Progenitor cell of endocrine pancreas (in vitro differentiated cells): ENCODE data around the gene MAP3K4. TPM values are rescaled to one million over a fixed set of nuclear protein-coding genes. Genes with fewer than 3 reads are reported as not detected.

Experiments used
- DNase-seq: peaks from one replicate; pipeline ENCODE4 v3.0.0; 2021; ENCODE audit warnings: low spot score; ENCODE audit not compliant: unreplicated experiment
- H3K27ac Mint-ChIP-seq: 2 replicates; pipeline ENCODE4 v1.8.0; 2021; ENCODE audit warnings: mild to moderate bottlenecking, moderate library complexity, mixed read lengths
- H3K27me3 Mint-ChIP-seq: 2 replicates; pipeline ENCODE4 v1.8.0; 2021; ENCODE audit warnings: mixed read lengths
- H3K36me3 Mint-ChIP-seq: 2 replicates; pipeline ENCODE4 v1.8.0; 2022; ENCODE audit warnings: mixed read lengths; ENCODE audit not compliant: insufficient read depth
- H3K4me1 Mint-ChIP-seq: 2 replicates; pipeline ENCODE4 v1.8.0; 2021; ENCODE audit warnings: low read depth, mixed read lengths
- H3K4me3 Mint-ChIP-seq: 2 replicates; pipeline ENCODE4 v1.8.0; 2021; ENCODE audit warnings: low read depth, mild to moderate bottlenecking, moderate library complexity, mixed read lengths
- H3K9me3 Mint-ChIP-seq: 2 replicates; pipeline ENCODE4 v1.8.0; 2021; ENCODE audit warnings: low read depth, mixed read lengths
- CTCF ChIP-seq: fragments of 200-600 bp; sonication (generic); IDR thresholded peaks from one replicate; pipeline ENCODE4 v1.5.0; 2021; ENCODE audit warnings: antibody characterized with exemption, mild to moderate bottlenecking; ENCODE audit not compliant: unreplicated experiment
- total RNA-seq: library from RNA; stranded (reverse); gene quantifications from 2 replicates; pipeline ENCODE4 v1.2.1, GENCODE V29; 2021

MAP3K4 gene
- total RNA-seq, 1 donor from 2014 or later = 68.1 TPM

GRCh38 chr6:160951187-160952030, 40.2 kb upstream of the MAP3K4 start:
- peaks cover 9% of the 10 kb centered on the region for H3K4me1 Mint-ChIP-seq
- H3K36me3 Mint-ChIP-seq = no peaks in the 10 kb centered on the region
- H3K9me3 Mint-ChIP-seq = no peaks in the 10 kb centered on the region
- TF ChIP-seq CTCF = no peak
- no peak for DNase-seq
- peaks cover 5% of the 10 kb centered on the region for H3K27me3 Mint-ChIP-seq
- H3K4me3 Mint-ChIP-seq = no peak overlapping the region
- no peak overlapping the region for H3K27ac Mint-ChIP-seq

DNA sequence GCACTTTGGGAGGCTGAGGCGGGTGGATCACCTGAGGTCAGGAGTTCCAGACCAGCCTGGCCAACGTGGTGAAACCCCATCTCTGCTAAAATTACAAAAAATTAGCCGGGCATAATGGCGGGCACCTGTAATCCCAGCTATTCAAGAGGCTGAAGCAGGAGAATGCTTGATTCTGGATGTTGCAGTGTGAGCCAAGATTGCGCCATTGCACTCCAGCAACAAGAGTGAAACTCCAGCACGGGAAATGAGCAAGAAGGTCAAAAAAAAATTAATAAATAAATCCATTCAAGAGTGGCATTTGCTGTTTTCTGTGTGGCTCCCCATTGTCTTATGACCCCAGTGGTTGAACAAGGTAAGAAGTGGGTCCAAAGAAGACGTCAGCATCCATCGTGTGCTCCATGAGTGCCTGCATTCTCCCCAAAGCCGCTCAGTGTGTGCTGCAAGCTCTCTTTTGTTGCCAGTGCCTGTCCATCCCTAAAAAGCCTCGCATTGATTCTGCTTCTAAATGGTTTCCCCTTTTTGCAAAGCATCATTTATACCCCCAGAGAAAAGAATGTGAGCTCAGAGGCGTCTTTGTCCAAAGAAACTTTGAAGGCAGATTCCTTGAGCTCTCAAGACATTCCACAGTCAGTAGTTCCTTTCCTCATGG, 38.8 kb upstream of the MAP3K4 start:
- Mint-ChIP-seq H3K36me3 (no peaks in the 10 kb centered on the region), H3K27ac (no peak overlapping the region), H3K4me1 (peaks cover 9% of the 10 kb centered on the region), H3K27me3 (peaks cover 5% of the 10 kb centered on the region), H3K9me3 (no peaks in the 10 kb centered on the region), H3K4me3 (no peak overlapping the region)
- no peak for TF ChIP-seq CTCF
- no peak for DNase-seq

- Mint-ChIP-seq H3K36me3 (no peaks in the 10 kb centered on the region), H3K4me3 (no peak overlapping the region), H3K27ac (no peak overlapping the region), H3K4me1 (no peaks in the 10 kb centered on the region), H3K27me3 (peaks cover 5% of the 10 kb centered on the region), H3K9me3 (no peaks in the 10 kb centered on the region)
- DNase-seq = no peak
- no peak for TF ChIP-seq CTCF
These were observed 35.9 kb upstream of the MAP3K4 start for GRCh38 chr6:160955508-160956295.

GRCh38 chr6:160956300-160957035, 35.1 kb upstream of the MAP3K4 start:
- no peak overlapping the region for H3K27ac Mint-ChIP-seq
- DNase-seq = no peak
- no peaks in the 10 kb centered on the region for H3K36me3 Mint-ChIP-seq
- H3K4me3 Mint-ChIP-seq = no peak overlapping the region
- TF ChIP-seq CTCF = no peak
- no peaks in the 10 kb centered on the region for H3K9me3 Mint-ChIP-seq
- no peaks in the 10 kb centered on the region for H3K4me1 Mint-ChIP-seq
- peaks cover 5% of the 10 kb centered on the region for H3K27me3 Mint-ChIP-seq
